HG03139 (cell line): ENCODE data around the gene C6orf89.
"Not testable (repeated sequence)": the region's sequence is repeated elsewhere in the genome, so short reads cannot be mapped to it uniquely, and the experiment has no call there.

Experiments used
- ATAC-seq: cut with Tn5 transposase; IDR thresholded peaks from one replicate; pipeline ENCODE4 v1.9.1; 2021; ENCODE audit not compliant: unreplicated experiment

Gene C6orf89

GRCh38 chr6:36920049-36920448, 34.3 kb downstream of the C6orf89 start:
- no peak for ATAC-seq

GRCh38 chr6:36920546-36920945, 34.8 kb downstream of the C6orf89 start:
- no peak for ATAC-seq

DNA sequence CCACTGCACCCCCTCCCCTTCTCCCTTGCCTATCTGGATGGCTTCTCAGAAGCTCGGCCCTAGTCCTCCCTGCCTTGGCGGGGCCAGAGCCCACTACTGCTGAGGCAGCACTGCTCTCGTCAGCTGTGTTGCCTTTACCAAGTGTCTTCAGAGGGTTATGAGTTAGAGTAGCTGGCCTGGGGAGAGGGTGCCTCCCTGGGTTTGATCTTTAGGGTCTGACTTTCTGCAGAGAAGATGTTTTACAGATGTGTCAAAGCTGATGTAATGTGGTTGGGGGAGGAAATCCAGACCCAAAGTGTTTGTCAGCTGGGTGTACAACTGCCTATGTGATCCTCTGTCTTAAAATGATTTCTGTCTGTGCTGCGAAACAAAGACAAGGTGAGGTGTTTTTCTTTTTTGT, 38.4 kb downstream of the C6orf89 start:
- ATAC-seq: no peak

GRCh38 chr6:36924778-36925374, 39.1 kb downstream of the C6orf89 start:
- ATAC-seq: no peak

- no peak for ATAC-seq
Observed at GRCh38 chr6:36925809-36926208, 40.1 kb downstream of the C6orf89 start.

- ATAC-seq: no peak
Observed at GRCh38 chr6:36926708-36927513, 41.2 kb downstream of the C6orf89 start.

GRCh38 chr6:36927691-36928546, 42.2 kb downstream of the C6orf89 start:
- no peak for ATAC-seq

DNA sequence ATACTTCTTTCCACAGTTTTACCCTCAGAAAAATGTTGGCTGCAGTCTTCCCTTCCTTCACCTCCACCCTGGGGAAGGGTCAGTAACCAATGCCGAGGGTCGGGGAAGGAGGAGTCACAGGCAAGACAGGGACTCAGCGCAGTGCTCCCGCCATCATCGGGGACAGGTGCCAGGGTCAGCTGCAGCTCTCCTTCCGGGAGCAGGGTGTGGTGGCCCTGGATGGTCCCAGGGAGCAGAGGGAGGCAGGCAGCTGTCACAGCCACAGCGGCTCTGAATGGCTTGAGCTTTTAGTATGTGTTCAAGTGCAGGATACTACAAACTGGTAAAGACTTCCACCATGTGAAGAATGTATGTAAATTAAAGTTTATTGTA, 42.8 kb downstream of the C6orf89 start:
- no peak for ATAC-seq

GRCh38 chr6:36929152-36929551, 43.4 kb downstream of the C6orf89 start:
- no peak for ATAC-seq

DNA sequence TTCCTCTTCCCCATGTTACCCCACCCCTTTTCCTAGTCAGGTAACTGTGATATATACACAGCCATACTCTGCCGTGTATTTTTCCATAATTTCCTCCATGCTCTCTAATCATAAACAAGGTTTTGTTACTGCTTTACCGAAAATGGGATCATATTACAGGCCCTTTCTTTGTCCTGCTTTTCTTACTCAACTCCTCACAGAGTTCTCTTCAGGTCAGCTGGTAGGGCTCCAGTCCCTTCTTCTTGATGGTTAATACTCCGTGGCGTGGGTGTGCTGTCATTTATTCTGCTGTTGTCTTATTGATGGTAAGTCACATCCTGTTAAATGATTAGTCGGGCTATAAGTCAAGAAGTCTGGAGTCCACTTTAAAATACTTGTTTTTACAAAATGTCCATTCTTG, 43.9 kb downstream of the C6orf89 start:
- no peak for ATAC-seq

GRCh38 chr6:36930483-36930882, 44.7 kb downstream of the C6orf89 start:
- no peak for ATAC-seq

GRCh38 chr6:36933102-36933501, 47.4 kb downstream of the C6orf89 start:
- ATAC-seq: no peak

GRCh38 chr6:36933519-36933918, 47.8 kb downstream of the C6orf89 start:
- ATAC-seq: no peak

DNA sequence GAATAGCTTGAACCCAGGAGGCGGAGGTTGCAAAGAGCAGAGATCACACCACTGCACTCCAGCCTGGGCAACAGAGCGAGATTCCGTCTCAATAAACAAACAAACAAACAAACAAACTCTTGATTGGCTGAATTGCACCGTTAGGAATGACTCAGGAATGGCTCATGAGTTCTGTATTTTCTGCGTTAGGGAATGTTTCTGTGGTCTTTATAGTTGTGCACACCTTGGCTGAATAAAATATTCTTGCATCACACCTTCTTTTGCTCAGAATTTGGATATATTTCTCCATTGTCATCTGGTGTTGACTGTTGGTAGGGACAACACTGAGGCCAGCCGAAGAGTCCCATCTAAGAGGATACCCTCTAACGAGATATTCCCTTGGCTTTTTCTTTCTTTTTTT, 49.1 kb downstream of the C6orf89 start:
- no peak for ATAC-seq

- ATAC-seq: no peak
Observed at GRCh38 chr6:36936824-36937223, 51.1 kb downstream of the C6orf89 start.

- no peak for ATAC-seq
Observed at GRCh38 chr6:36937896-36938295, 52.1 kb downstream of the C6orf89 start.

DNA sequence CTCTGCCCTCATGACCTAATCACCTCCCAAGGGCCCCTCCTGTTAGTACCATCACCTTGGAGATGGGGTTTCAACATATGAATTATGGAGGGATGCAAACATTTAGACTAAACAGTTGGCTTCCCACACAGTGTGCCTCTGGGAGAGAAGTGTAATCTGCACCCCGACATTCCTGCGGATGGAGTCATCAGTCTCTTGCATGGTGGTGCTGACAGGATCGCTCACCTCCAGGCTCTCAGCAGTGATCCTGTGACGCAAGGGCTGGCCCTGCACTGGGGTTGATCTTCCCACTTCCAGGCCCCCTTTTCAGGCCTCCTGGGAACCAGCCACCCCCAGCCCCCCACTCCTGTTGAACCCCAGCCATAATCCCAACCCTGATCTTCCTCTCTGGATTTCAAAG, 52.8 kb downstream of the C6orf89 start:
- no peak for ATAC-seq

GRCh38 chr6:36939005-36939404, 53.3 kb downstream of the C6orf89 start:
- not testable (repeated sequence) for ATAC-seq

GRCh38 chr6:36940027-36940426, 54.3 kb downstream of the C6orf89 start:
- ATAC-seq: no peak

DNA sequence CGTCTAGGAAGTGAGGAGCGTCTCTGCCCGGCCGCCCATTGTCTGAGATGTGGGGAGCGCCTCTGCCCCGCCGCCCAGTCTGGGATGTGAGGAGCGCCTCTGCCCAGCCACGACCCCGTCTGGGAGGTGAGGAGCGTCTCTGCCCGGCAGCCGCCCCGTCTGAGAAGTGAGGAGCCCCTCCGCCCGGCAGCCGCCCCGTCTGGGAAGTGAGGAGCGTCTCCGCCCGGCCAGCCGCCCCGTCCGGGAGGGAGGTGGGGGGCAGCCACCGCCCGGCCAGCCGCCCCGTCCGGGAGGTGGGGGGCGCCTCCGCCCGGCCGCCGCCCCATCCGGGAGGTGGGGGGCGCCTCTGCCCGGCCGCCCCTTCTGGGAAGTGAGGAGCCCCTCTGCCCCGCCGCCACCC, 55.8 kb downstream of the C6orf89 start:
- ATAC-seq: not testable (repeated sequence)

GRCh38 chr6:36942329-36942728, 56.6 kb downstream of the C6orf89 start:
- ATAC-seq: not testable (repeated sequence)

DNA sequence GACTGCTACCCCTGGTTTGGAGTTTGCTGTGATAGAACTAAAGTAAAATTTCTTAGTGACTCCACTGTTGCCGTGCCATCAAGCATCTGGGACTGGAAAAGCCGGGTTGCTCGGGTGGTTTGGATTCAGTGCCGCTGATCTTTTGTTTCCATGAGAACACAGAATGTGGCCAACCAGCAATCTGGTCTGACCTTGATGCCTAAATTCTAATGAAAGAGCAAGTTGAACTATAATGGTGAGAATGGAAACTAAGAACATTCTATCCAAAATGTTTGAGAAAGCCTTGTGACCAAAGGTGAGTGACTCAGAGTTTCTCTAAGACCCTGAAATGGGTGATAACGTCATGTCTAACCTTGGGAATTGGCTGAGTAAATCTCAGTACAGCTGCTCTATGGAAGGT, 58.9 kb downstream of the C6orf89 start:
- ATAC-seq: no peak
